Uterus (tissue), 4 donors: ENCODE data around the gene TTC24. TPM values are rescaled to one million over a fixed set of nuclear protein-coding genes. Genes with fewer than 3 reads are reported as not detected.

Experiments
- DNase-seq, 2 donors: peaks; one replicate each; pipeline ENCODE4 v3.0.0-alpha.2; 2019 to 2020
- H3K27ac ChIP-seq, 2 donors: fragments of 200-600 bp; sonication (generic); 1 replicate in 1 of 2; 2 replicates in 1 of 2; pipeline ENCODE4 v1.5.1; 2016 to 2018
- H3K27me3 ChIP-seq, 2 donors: fragments of 200-600 bp; sonication (generic); one replicate each; pipeline ENCODE4 v1.5.1; 2018 to 2019; ENCODE audit warnings: control low read depth in 1 of 2
- H3K36me3 ChIP-seq, 2 donors: fragments of 200-600 bp; sonication (generic); one replicate each; pipeline ENCODE4 v1.5.1; 2019; ENCODE audit warnings: control low read depth in 1 of 2
- H3K4me1 ChIP-seq, 2 donors: fragments of 200-600 bp; sonication (generic); one replicate each; pipeline ENCODE4 v1.5.1; 2018 to 2019; ENCODE audit warnings: control low read depth in 1 of 2
- H3K4me3 ChIP-seq, 2 donors: fragments of 200-600 bp; sonication (generic); 1 replicate in 1 of 2; 2 replicates in 1 of 2; pipeline ENCODE4 v1.5.1; 2018 to 2019; ENCODE audit warnings: mild to moderate bottlenecking in 1 of 2
- H3K9me3 ChIP-seq, 2 donors: fragments of 200-600 bp; sonication (generic); one replicate each; pipeline ENCODE4 v1.5.1; 2019; ENCODE audit warnings: control low read depth in 1 of 2
- CTCF ChIP-seq, 4 experiments: fragments of 200-600 bp in 2 of 4; fragments of 450-650 bp in 2 of 4; sonication (generic) in 2 of 4; IDR thresholded peaks; one replicate each; pipeline ENCODE4 v1.5.1; 2016 to 2019; ENCODE audit warnings: antibody characterized with exemption in 4 of 4, mild to moderate bottlenecking in 2 of 4, moderate library complexity in 1 of 4
- POLR2A ChIP-seq, 2 donors: fragments of 450-650 bp; IDR thresholded peaks; one replicate each; pipeline ENCODE4 v1.6.1; 2016; ENCODE audit warnings: antibody characterized with exemption in 2 of 2, mild to moderate bottlenecking in 1 of 2, moderate library complexity in 1 of 2
- intact Hi-C: fragments of 100-400 bp; cut with DNase I; formaldehyde crosslinking; loops from one replicate; pipeline ENCODE4 v1.15.1; 2023; ENCODE audit warnings: low total_unique reads
- total RNA-seq, 4 donors: library from RNA; depleted of rRNA in 3 of 4; stranded (reverse); fragments of >200 nt in 3 of 4; gene quantifications; one replicate each; pipeline versions ENCODE4 v1.1.0 to v1.2.4, GENCODE V29; 2014 to 2023
- donor health status: DM: yes; HTN: yes; CAD: no.

TTC24 gene
- total RNA-seq, 4 donors from 2014 or later, result not detected

GRCh38 chr1:156594190-156594589 lies 14.7 kb downstream of the TTC24 start:
- no peak overlapping the region for H3K4me3 ChIP-seq
- intact Hi-C loops, result no loop called here
- H3K4me1 ChIP-seq, result no peaks in the 10 kb centered on the region
- DNase-seq, result no peak
- no peaks in the 10 kb centered on the region for H3K27me3 ChIP-seq
- H3K9me3 ChIP-seq, result no peaks in the 10 kb centered on the region
- H3K27ac ChIP-seq, result no peak overlapping the region
- TF ChIP-seq CTCF (IDR thresholded peaks at IDR 0.05), result no peak
- no peaks in the 10 kb centered on the region for H3K36me3 ChIP-seq

- Histone ChIP-seq H3K9me3 (no peaks in the 10 kb centered on the region), H3K27me3 (no peaks in the 10 kb centered on the region), H3K4me1 (no peaks in the 10 kb centered on the region), H3K36me3 (no peaks in the 10 kb centered on the region), H3K27ac (no peak overlapping the region), H3K4me3 (no peak overlapping the region)
- TF ChIP-seq POLR2A (IDR thresholded peaks at IDR 0.05) (no peak), CTCF (IDR thresholded peaks at IDR 0.05) (no peak)
- no peak for DNase-seq
- intact Hi-C loops, result no loop called here
Measured at GRCh38 chr1:156595016-156595415, 15.5 kb downstream of the TTC24 start.

- Histone ChIP-seq H3K36me3 (no peaks in the 10 kb centered on the region), H3K27me3 (no peaks in the 10 kb centered on the region), H3K27ac (no peak overlapping the region), H3K4me3 (no peak overlapping the region), H3K4me1 (peaks cover 0 to 11% of the 10 kb centered on the region in 2 donors), H3K9me3 (no peaks in the 10 kb centered on the region)
- intact Hi-C loops, result no loop called here
- DNase-seq, result no peak
- no peak for TF ChIP-seq CTCF (IDR thresholded peaks at IDR 0.05)
- no peak for TF ChIP-seq POLR2A (IDR thresholded peaks at IDR 0.05)
Measured at GRCh38 chr1:156596426-156596825, 16.9 kb downstream of the TTC24 start.

GRCh38 chr1:156598125-156598524 lies 18.6 kb downstream of the TTC24 start:
- TF ChIP-seq POLR2A (IDR thresholded peaks at IDR 0.05) (no peak), CTCF (IDR thresholded peaks at IDR 0.05) (no peak)
- Histone ChIP-seq H3K4me1 (peaks cover 0 to 11% of the 10 kb centered on the region in 2 donors), H3K27ac (no peak overlapping the region), H3K27me3 (no peaks in the 10 kb centered on the region), H3K36me3 (no peaks in the 10 kb centered on the region), H3K4me3 (no peak overlapping the region), H3K9me3 (no peaks in the 10 kb centered on the region)
- DNase-seq, result no peak
- intact Hi-C loops, result no loop called here

- H3K4me1 ChIP-seq, result peaks cover 0 to 11% of the 10 kb centered on the region in 2 donors
- H3K27ac ChIP-seq, result no peak overlapping the region
- H3K27me3 ChIP-seq, result no peaks in the 10 kb centered on the region
- H3K36me3 ChIP-seq, result no peaks in the 10 kb centered on the region
- no peak overlapping the region for H3K4me3 ChIP-seq
- H3K9me3 ChIP-seq, result no peaks in the 10 kb centered on the region
- no peak for DNase-seq
- intact Hi-C loops, result no loop called here
- TF ChIP-seq POLR2A (IDR thresholded peaks at IDR 0.05) (no peak), CTCF (IDR thresholded peaks at IDR 0.05) (no peak)
Measured at GRCh38 chr1:156598731-156599432, 19.4 kb downstream of the TTC24 start.
